SK-N-SH treated with all-trans-retinoic acid at 6 μM for 48 hours (cell line): ENCODE measurements around the gene ELF3.

Experiments
- ATAC-seq: fragments of 200-7000 bp; cut with Tn5 transposase; 3 replicates; pipeline ENCODE4 v1.9.1; 2020; ENCODE audit warnings: mild to moderate bottlenecking, moderate library complexity
- ARNTL ChIP-seq: fragments of 450-650 bp; formaldehyde crosslinking; IDR thresholded peaks from 2 replicates; pipeline ENCODE4 v1.5.0; 2020; ENCODE audit warnings: low read depth, mild to moderate bottlenecking, moderate library complexity, borderline replicate concordance
- BACH2 ChIP-seq: fragments of 250-450 bp; sonication (Bioruptor Pico); IDR thresholded peaks from 2 replicates; pipeline ENCODE4 v1.9.0; 2021; ENCODE audit warnings: mild to moderate bottlenecking, borderline replicate concordance
- ESRRG ChIP-seq: fragments of 250-450 bp; sonication (Bioruptor Pico); IDR thresholded peaks from 2 replicates; pipeline ENCODE4 v1.6.1; 2021; ENCODE audit warnings: mild to moderate bottlenecking
- GLIS3 ChIP-seq: fragments of 250-450 bp; sonication (Bioruptor Pico); IDR thresholded peaks from 2 replicates; pipeline ENCODE4 v1.5.0; 2020; ENCODE audit warnings: mild to moderate bottlenecking, moderate library complexity
- ISL1 ChIP-seq: fragments of 250-450 bp; sonication (Bioruptor Pico); IDR thresholded peaks from 2 replicates; pipeline ENCODE4 v2.1.2; 2022; ENCODE audit warnings: mild to moderate bottlenecking, moderate library complexity
- PPARA ChIP-seq: fragments of 250-450 bp; sonication (Bioruptor Pico); IDR thresholded peaks from 2 replicates; pipeline ENCODE4 v1.5.0; 2020; ENCODE audit warnings: mild to moderate bottlenecking, borderline replicate concordance
- RARB ChIP-seq: fragments of 250-450 bp; sonication (Bioruptor Pico); IDR thresholded peaks from 2 replicates; pipeline ENCODE4 v1.8.0; 2021; ENCODE audit warnings: mild to moderate bottlenecking, moderate library complexity
- TCF4 ChIP-seq: fragments of 250-450 bp; sonication (Bioruptor Pico); IDR thresholded peaks from 2 replicates; pipeline ENCODE4 v1.8.0; 2021; ENCODE audit warnings: mild to moderate bottlenecking, moderate library complexity, borderline replicate concordance
- TOX ChIP-seq: fragments of 250-450 bp; sonication (Bioruptor Pico); IDR thresholded peaks from 2 replicates; pipeline ENCODE4 v1.8.0; 2021; ENCODE audit warnings: mild to moderate bottlenecking, moderate library complexity, borderline replicate concordance
- ZFP3 ChIP-seq: fragments of 250-450 bp; sonication (Bioruptor Pico); IDR thresholded peaks from 2 replicates; pipeline ENCODE4 v1.5.0; 2020; ENCODE audit warnings: mild to moderate bottlenecking, moderate library complexity
- ZFP30 ChIP-seq: fragments of 450-650 bp; formaldehyde crosslinking; IDR thresholded peaks from 2 replicates; pipeline ENCODE4 v1.5.0; 2022; ENCODE audit warnings: mild to moderate bottlenecking, moderate library complexity
- ZNF565 ChIP-seq: fragments of 450-650 bp; formaldehyde crosslinking; conservative IDR thresholded peaks from 2 replicates; pipeline ENCODE4 v1.5.0; 2020; ENCODE audit warnings: low read depth, mild to moderate bottlenecking, moderate library complexity
- TF ChIP-seq, protein P1 (sequence below): fragments of 250-450 bp; sonication (Bioruptor Pico); IDR thresholded peaks from 2 replicates; pipeline ENCODE4 v1.5.0; 2020; ENCODE audit warnings: mild to moderate bottlenecking, moderate library complexity
- TF ChIP-seq, protein P2 (sequence below): fragments of 250-450 bp; sonication (Bioruptor Pico); IDR thresholded peaks from 2 replicates; pipeline ENCODE4 v1.8.0; 2020; ENCODE audit warnings: mild to moderate bottlenecking, moderate library complexity, borderline replicate concordance
- TF ChIP-seq, protein P3 (sequence below): fragments of 250-450 bp; sonication (Bioruptor Pico); IDR thresholded peaks from 2 replicates; pipeline ENCODE4 v1.5.1; 2021; ENCODE audit warnings: mild to moderate bottlenecking, moderate library complexity
- TF ChIP-seq, protein P4 (sequence below): fragments of 250-450 bp; sonication (Bioruptor Pico); IDR thresholded peaks from 2 replicates; pipeline ENCODE4 v1.8.0; 2021; ENCODE audit warnings: low read depth, mild to moderate bottlenecking, moderate library complexity, borderline replicate concordance
- TF ChIP-seq, protein P5 (sequence below): fragments of 250-450 bp; sonication (Bioruptor Pico); IDR thresholded peaks from 2 replicates; pipeline ENCODE4 v1.5.1; 2020; ENCODE audit warnings: low read depth, mild to moderate bottlenecking, moderate library complexity

ELF3 gene

DNA sequence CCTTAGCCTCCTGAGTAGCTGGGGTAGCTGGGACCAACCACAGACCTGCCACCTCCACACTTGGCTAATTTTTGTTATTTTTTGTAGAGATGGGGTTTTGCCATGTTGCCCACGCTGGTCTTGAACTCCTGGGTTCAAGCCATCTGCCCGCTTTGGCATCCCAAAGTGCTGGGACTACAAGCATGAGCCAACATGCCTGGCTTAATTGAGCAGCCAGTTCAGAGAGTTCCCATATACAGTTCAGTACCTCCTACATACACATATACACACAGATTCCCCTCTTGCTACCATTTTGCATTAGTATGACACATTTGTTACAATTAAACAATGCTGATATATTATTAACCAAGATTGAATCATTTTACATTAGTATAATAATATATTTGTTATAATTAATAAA, 25.0 kb upstream of the ELF3 start:
- no peak for TF ChIP-seq ZFP30 (CRISPR knock-in tag)
- no peak for TF ChIP-seq TOX (CRISPR knock-in tag)
- TF ChIP-seq, protein P1, sequence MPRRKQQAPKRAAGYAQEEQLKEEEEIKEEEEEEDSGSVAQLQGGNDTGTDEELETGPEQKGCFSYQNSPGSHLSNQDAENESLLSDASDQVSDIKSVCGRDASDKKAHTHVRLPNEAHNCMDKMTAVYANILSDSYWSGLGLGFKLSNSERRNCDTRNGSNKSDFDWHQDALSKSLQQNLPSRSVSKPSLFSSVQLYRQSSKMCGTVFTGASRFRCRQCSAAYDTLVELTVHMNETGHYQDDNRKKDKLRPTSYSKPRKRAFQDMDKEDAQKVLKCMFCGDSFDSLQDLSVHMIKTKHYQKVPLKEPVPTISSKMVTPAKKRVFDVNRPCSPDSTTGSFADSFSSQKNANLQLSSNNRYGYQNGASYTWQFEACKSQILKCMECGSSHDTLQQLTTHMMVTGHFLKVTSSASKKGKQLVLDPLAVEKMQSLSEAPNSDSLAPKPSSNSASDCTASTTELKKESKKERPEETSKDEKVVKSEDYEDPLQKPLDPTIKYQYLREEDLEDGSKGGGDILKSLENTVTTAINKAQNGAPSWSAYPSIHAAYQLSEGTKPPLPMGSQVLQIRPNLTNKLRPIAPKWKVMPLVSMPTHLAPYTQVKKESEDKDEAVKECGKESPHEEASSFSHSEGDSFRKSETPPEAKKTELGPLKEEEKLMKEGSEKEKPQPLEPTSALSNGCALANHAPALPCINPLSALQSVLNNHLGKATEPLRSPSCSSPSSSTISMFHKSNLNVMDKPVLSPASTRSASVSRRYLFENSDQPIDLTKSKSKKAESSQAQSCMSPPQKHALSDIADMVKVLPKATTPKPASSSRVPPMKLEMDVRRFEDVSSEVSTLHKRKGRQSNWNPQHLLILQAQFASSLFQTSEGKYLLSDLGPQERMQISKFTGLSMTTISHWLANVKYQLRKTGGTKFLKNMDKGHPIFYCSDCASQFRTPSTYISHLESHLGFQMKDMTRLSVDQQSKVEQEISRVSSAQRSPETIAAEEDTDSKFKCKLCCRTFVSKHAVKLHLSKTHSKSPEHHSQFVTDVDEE (CRISPR knock-in tag), result no peak
- no peak for TF ChIP-seq TCF4 (CRISPR knock-in tag)
- TF ChIP-seq, protein P2, sequence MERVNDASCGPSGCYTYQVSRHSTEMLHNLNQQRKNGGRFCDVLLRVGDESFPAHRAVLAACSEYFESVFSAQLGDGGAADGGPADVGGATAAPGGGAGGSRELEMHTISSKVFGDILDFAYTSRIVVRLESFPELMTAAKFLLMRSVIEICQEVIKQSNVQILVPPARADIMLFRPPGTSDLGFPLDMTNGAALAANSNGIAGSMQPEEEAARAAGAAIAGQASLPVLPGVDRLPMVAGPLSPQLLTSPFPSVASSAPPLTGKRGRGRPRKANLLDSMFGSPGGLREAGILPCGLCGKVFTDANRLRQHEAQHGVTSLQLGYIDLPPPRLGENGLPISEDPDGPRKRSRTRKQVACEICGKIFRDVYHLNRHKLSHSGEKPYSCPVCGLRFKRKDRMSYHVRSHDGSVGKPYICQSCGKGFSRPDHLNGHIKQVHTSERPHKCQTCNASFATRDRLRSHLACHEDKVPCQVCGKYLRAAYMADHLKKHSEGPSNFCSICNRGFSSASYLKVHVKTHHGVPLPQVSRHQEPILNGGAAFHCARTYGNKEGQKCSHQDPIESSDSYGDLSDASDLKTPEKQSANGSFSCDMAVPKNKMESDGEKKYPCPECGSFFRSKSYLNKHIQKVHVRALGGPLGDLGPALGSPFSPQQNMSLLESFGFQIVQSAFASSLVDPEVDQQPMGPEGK (CRISPR knock-in tag), result no peak
- TF ChIP-seq BACH2, result no peak
- TF ChIP-seq, protein P3, sequence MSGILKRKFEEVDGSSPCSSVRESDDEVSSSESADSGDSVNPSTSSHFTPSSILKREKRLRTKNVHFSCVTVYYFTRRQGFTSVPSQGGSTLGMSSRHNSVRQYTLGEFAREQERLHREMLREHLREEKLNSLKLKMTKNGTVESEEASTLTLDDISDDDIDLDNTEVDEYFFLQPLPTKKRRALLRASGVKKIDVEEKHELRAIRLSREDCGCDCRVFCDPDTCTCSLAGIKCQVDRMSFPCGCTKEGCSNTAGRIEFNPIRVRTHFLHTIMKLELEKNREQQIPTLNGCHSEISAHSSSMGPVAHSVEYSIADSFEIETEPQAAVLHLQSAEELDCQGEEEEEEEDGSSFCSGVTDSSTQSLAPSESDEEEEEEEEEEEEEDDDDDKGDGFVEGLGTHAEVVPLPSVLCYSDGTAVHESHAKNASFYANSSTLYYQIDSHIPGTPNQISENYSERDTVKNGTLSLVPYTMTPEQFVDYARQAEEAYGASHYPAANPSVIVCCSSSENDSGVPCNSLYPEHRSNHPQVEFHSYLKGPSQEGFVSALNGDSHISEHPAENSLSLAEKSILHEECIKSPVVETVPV (CRISPR knock-in tag), result no peak
- TF ChIP-seq ARNTL (CRISPR knock-in tag), result no peak
- no peak for ATAC-seq

DNA sequence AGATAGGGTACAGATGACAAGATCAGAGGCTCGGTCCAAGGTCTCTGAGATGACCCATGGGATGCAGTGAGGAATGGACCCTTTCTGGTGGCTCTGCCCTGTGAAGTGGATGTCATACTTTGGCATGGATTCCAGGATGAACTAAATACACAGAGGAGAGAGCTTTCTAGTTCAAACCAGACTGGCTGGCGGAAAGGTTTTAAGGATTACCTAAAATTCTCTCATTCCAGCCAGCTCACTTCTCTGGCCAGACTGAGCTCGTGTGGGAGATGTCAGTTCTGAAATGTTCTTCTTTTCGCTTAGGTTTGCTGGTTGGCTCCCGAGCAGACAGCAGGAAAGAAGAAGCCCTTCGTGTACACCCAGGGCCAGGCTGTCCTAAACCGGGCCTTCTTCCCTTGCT, 21.8 kb upstream of the ELF3 start:
- TF ChIP-seq ZFP30 (CRISPR knock-in tag) (no peak), GLIS3 (CRISPR knock-in tag) (no peak), RARB (CRISPR knock-in tag) (no peak), PPARA (no peak), ZFP3 (CRISPR knock-in tag) (no peak), TOX (CRISPR knock-in tag) (no peak), TCF4 (CRISPR knock-in tag) (no peak), BACH2 (no peak), ARNTL (CRISPR knock-in tag) (no peak)
- TF ChIP-seq, protein P2 (CRISPR knock-in tag), result no peak
- TF ChIP-seq, protein P4, sequence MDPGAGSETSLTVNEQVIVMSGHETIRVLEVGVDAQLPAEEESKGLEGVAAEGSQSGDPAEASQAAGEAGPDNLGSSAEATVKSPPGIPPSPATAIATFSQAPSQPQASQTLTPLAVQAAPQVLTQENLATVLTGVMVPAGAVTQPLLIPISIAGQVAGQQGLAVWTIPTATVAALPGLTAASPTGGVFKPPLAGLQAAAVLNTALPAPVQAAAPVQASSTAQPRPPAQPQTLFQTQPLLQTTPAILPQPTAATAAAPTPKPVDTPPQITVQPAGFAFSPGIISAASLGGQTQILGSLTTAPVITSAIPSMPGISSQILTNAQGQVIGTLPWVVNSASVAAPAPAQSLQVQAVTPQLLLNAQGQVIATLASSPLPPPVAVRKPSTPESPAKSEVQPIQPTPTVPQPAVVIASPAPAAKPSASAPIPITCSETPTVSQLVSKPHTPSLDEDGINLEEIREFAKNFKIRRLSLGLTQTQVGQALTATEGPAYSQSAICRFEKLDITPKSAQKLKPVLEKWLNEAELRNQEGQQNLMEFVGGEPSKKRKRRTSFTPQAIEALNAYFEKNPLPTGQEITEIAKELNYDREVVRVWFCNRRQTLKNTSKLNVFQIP, result no peak
- TF ChIP-seq, all 23 proteins: peak for 0
- no peak for ATAC-seq

DNA sequence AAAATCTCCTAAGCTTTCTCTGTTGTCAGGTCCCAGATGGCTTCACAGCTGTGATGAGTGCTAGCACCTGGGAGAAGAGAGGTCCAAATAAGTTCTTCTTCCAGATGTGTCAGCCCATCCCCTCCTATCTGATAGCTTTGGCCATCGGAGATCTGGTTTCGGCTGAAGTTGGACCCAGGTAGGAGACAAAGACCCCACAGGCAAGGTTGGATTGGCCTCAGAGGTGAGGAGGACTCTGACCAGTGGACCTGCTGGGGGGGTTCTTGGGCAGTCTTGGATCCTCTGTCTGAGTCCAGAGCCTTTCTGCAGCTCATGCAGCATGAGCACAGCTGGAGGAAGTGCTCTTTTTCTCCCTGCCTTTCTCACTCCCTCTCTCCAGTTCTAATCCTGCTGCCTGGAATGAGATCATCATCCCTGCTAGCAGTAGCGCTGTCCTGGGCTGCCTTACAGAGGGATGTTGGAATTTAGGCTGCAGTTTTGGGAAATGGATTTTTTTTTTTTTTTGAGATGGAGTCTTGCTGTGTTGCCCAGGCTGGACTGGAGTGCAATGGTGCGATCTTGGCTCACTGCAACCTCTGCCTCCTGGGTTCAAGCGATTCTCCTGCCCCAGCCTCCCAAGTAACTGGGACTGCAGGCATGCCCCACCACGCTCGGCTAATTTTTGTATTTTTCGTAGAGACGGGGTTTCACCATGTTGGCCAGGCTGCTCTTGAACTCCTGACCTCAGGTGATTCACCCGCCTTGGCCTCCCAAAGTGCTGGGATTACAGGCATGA, 20.8 kb upstream of the ELF3 start:
- TF ChIP-seq ISL1 (CRISPR knock-in tag) (no peak), ZNF565 (no peak), ESRRG (CRISPR knock-in tag) (no peak)
- TF ChIP-seq, protein P5, sequence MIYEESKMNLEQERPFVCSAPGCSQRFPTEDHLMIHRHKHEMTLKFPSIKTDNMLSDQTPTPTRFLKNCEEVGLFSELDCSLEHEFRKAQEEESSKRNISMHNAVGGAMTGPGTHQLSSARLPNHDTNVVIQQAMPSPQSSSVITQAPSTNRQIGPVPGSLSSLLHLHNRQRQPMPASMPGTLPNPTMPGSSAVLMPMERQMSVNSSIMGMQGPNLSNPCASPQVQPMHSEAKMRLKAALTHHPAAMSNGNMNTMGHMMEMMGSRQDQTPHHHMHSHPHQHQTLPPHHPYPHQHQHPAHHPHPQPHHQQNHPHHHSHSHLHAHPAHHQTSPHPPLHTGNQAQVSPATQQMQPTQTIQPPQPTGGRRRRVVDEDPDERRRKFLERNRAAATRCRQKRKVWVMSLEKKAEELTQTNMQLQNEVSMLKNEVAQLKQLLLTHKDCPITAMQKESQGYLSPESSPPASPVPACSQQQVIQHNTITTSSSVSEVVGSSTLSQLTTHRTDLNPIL (CRISPR knock-in tag), result no peak
- TF ChIP-seq, protein P1 (CRISPR knock-in tag), result no peak
- TF ChIP-seq, all 23 proteins: peak for 0
- no peak for ATAC-seq
